GM21528 (cell line): ENCODE data around the gene DNAH8.

ENCODE experiments used
- ATAC-seq: cut with Tn5 transposase; IDR thresholded peaks from one replicate; pipeline ENCODE4 v1.9.1; 2021; ENCODE audit warnings: mild to moderate bottlenecking, moderate library complexity; ENCODE audit not compliant: unreplicated experiment, low FRiP score

The DNAH8 gene, protein sequence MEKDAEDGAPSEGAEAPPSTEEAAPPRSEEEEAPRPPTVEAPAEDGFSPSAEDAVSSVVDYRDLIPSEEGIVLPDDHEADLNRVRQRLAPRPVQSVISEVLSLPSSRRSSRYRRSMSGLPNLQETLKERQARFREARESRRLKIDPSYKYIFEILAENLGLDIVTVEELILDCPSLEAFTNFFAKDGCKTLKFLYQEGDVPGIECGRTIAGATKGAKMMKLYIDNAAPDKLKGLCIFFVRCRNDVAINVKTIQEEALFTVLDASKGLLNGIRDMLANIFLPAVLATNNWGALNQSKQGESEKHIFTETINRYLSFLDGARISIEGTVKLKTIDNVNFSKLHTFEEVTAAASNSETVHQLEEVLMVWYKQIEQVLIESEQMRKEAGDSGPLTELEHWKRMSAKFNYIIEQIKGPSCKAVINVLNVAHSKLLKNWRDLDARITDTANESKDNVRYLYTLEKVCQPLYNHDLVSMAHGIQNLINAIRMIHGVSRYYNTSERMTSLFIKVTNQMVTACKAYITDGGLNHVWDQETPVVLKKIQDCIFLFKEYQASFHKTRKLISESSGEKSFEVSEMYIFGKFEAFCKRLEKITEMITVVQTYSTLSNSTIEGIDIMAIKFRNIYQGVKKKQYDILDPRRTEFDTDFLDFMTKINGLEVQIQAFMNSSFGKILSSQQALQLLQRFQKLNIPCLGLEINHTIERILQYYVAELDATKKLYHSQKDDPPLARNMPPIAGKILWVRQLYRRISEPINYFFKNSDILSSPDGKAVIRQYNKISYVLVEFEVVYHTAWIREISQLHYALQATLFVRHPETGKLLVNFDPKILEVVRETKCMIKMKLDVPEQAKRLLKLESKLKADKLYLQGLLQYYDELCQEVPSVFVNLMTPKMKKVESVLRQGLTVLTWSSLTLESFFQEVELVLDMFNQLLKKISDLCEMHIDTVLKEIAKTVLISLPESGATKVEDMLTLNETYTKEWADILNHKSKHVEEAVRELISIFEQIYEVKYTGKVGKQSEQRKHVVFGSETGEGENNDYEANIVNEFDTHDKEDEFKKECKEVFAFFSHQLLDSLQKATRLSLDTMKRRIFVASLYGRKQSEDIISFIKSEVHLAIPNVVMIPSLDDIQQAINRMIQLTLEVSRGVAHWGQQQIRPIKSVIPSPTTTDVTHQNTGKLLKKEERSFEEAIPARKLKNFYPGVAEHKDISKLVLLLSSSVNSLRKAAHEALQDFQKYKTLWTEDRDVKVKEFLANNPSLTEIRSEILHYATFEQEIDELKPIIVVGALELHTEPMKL (N-terminal part only)

DNA sequence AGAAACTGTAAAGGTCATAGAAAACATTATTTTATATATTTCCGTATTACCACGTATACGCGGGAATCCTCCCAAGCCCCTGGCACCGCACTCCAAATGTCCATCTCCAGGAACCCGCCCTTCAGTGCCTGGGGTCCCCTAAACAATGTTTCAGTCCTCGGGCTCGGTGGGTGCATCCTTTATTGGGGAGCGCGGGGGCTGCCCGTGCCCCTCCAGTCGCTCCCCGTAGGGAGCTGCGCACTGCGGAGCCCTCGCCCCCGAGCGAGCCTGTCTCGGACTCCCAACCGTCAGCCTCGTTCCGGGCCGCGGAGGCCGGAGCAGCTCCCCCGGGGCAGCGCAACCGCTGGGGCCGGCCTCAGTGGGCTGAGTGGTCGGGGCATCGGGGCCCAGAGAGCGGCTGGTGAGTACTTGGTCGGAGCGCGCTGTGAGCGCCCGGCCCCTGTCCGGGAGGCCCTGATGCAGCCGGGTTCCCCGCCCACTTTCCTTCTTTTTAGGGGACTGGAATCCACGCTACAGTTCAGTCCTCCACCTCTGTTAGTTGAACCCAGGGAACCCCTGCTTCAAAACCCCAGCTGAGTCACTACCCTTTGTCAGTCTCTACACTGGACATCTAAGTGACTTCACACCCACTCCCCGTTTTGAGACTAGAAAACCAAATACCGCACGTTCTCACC is at the start of gene DNAH8:
DNAH8 (plus strand) TSS at position 296 of the 674 bp plus-strand sequence. CDS start 7,499 bp downstream, outside the sequence.
- no peak for ATAC-seq

DNA sequence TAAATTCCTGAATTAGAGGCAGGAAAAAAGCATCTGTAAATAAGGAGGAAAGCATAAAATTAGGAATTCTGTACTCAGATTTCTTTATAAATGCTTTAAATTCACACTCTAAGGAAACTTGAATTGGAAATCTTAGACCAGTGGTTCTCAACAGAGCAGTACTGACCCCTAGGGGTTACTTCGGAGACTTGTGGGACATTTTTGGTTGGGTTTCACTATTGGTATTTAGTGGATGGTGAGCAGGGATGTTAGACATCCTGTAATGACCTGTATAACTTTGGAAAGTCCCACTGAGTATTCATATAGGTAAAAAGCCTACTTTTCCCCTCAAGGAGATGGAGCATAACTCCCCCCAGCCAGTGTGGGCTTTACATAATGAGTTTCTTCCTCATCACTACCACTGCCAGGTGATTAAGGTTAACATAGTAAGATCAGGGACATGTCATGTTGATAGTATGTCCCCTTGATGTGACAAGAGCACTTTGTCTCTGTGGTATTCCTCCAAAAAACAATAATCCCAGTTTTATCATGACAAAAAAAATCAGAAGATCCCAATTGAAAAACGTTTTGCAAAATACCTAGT is 43.1 kb upstream of the DNAH8 start:
- peak; percentile 83 for ATAC-seq

DNA sequence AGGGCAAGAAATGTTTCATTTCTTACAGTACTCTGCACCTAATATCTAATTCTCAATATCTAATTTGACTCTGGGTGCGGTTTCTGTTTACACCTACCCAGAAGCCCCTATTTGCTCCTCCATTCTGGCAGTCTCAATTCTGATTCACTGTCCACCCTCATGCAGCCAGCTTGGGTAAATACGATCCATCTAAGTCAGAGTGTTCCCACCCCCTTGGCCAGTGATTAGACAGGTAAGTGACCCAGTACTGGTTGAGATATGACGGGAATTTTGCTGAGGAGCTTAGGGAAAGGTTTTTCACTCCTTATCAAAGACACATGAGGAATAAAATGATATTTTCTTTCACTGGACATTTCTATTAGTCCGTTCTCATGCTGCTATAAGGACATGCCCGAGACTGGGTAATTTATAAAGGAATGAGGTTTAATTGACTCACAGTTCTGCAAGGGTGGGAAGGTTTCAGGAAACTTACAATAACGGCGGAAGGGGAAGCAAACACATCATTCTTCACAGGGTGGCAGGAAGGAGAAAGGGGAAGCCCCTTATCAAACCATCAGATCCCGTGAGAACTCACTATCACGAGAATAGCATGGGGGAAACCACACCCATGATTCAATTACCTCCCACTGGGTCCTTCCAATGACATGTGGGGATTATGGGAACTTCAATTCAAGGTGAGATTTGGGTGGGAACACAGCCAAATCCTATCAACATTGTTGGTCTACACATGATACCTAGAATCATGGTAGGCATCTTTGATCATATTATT is 41.5 kb upstream of the DNAH8 start:
- no peak for ATAC-seq

DNA sequence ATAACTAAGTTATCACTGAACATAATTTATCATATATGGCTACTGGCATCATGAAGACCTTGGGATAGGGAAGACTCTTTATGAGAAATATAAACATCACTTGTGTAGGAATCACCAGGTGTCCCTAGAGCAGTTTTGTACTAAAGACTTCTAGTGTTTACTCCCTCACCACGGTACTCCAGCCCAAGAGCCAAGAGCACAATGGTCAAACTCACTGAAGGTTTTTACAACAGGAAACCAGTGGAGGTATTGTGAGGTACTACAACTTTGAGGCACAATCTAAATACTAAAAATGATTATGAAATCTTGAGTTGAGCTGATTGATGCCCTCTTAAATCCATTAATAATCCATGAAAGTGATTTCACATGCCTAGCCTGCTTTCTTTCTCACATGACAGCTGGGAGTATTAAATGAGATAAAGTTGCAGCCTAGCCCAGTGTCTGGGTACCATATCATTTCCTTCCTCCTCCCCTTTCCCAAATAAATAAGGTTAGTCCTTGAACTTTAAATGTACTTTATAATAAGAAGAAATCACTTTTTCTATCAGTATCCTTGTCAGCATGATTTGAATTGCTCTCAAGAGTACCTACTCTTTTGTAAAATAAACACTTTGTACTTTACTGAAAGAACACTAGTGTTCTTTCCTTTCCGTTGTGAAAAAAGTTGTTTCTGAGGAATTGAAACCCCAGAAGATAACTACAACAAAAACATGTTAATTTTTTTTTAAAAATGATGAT is 38.7 kb upstream of the DNAH8 start:
- no peak for ATAC-seq

DNA sequence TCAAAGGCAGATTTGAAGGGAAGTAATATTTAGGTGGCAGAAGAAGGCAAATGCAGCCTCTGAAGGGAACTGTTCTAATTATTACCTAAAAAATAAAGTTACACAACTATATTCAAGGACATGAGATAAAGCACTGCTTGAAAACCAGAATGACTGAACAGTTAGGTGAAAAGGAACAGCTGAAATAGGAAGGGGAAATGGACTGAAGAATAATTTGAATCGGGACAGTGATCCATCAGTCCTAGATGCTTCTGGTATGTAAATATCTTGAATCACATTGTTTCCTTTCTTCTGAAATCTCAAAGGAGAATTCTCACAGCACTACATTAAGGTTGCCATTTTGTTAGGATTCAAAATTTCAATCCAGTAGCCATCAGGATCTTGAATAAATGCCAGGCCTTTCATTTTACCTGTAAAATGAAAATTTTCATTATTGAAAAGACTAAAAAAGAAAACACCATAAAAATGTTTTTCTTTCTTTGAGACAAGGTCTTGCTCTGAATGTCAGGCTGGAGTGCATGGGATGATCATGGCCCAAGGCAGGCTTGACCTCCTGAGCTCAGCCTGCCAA is 38.1 kb upstream of the DNAH8 start:
- ATAC-seq = no peak

DNA sequence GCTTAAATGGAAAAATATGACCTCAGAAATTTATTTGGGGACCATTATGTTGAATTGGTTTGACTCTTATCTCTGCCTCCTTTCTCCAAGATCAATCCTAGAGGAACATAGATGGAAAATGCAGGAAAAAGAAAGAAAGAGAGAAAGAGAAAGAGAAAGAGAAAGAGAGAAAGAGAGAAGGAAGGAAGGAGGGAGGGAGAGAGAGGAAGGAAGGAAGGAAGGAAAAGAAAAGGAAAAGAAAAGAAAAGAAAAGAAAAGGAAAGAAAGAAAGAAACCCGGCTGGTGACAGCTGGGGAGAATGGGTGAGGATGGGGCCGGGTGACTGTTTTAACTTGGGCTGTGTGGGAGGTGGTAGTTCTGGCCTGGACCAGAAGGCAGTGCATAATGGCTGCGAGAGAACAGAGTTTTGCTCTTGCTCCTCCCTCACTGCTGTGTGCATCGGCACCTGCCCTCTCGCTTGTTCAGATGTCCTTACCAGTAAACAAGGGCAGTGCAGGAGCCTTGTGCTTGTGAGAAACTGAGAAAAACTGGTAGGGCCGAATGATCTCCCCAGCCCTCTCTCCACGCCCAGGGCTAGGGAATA is 36.8 kb upstream of the DNAH8 start:
- ATAC-seq = no peak

DNA sequence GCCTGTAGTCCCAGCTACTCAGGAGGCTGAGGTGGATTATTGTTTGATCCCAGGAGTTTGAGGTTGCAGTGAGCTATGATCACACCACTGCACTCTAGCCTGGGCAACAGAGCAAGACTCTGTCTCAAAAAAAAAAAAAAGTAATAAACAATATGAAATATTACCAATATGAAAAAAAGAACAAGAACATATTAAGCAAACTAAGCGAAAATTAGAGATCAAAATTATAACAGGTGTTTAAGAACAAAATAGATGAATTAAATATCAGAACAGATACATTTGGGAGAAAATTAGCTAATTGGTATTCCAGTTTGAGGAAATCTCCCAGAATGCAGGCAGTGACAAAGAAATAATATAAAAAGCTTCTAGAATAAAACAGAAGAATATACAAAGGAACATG is 35.4 kb upstream of the DNAH8 start:
- no peak for ATAC-seq

DNA sequence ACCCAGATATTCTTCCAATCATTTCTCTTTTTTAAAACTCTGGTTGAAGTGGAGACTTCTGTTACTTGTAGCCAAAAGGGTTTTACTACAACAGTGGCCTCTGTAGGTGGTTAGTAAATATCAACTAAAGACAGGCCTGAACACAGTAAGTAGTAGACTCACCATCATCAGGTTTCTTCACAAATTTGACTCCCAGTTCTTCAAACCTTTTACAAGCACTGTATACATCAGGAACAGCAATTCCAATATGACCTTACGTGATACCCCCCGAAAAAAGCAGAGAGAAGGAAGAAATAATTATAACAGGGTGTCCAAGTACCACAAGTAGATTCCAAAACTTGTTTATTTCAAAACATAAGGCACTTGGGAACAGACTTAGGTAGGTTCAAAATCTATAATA is 33.3 kb upstream of the DNAH8 start:
- ATAC-seq = no peak

DNA sequence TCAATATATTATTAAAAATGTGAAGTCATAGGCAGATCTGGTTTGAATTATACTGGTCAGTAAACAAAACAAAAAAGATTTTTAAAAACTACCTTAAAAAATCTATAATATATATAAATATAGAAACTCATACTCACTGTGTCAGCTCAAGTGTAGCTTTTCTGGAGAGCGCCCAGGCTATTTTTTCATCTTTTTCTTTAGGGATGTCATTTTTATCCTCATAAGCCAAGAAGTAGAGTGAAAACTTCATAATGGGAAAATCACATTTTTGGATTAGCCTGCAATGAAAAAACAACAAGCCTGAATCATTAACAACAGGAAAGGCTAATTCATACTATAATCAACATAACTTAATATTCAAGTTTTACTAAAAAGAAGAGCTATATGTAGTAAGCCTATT is 30.9 kb upstream of the DNAH8 start:
- no peak for ATAC-seq

DNA sequence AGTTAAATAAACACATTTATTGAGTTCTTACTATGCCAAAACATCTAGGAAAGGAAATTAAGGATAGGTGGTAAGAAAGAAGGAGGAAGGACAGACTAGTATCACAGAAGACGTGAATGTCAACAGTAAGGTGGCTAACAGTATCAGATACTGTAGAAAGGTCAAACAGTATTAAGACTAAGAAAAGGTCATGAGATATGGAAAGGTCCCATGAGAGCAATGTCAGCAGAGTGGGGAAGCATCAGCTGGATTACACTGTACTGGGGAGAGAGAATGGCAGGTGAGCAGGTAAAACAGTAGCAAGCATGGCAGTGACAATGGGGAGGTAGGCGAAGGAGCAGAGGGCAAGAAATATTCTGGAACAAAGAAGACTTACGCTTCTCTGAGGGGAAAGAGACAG is 30.2 kb upstream of the DNAH8 start:
- no peak for ATAC-seq

DNA sequence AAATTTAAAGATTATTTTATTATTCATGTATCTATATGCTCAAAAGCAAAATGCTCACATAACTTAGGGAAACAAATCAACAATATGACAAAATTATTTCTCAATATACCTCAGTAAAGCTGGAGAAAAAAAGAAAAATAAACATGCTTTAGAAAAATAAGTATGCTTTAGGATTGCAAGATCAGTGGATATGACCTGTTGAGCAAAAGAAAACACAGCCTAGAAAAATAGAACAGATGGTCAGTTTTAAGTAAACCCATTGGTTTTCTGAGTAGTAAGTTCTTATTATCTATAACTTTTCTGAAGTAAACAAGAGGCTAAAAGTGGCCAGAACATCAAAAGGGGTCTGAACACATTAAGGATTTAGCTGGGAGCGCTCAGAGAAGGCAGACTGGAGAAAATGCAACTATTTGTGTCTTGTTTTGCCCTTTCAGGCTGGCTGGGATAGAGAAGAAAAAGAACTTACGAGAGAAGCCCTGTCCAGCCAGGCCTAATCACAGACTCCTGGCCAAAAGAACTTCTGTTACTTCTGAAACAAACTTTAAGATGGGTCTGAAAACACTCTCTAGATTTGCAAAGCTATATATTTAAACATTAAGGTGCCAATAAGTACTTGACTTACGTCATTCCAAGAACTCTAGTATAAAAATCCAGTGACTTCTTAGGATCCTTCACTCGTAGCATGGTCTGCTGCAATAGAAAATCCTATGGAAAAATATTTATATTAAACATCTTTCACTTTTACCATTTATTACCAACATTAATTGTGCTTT is 28.7 kb upstream of the DNAH8 start:
- no peak for ATAC-seq

DNA sequence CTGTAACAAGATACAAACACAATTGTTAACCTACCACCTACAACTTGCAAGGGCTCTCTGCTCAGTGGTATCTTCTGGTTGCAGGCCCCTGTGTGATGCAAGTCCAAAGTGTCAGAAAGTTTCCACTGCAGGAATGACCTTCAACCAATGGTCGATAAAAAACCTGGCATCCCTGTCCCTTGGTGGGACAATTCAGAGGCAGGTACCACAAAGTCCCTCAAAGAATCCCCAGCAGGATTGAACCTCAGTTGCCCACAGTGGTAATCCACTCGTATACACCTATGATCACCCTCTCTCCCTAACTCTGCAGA is 28.1 kb upstream of the DNAH8 start:
- ATAC-seq = no peak

DNA sequence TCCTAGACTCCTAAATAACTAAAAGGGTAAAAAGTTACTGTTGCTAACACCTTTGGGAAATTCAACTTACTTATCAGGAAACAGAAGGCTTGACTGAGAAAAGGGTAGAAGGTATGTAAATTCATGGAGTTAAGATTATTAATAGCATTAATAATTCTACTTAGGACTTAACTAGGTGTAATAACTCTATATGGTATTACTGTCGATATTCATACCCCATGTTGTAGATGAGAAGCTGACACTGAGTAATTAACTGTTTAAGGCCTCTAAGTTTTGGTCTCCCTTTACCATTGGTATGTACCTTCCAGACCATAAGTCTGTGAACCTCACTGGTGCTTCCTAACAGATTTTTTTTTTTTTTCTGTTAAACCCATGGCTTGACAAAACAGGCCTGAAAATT is 27.6 kb upstream of the DNAH8 start:
- ATAC-seq = no peak

DNA sequence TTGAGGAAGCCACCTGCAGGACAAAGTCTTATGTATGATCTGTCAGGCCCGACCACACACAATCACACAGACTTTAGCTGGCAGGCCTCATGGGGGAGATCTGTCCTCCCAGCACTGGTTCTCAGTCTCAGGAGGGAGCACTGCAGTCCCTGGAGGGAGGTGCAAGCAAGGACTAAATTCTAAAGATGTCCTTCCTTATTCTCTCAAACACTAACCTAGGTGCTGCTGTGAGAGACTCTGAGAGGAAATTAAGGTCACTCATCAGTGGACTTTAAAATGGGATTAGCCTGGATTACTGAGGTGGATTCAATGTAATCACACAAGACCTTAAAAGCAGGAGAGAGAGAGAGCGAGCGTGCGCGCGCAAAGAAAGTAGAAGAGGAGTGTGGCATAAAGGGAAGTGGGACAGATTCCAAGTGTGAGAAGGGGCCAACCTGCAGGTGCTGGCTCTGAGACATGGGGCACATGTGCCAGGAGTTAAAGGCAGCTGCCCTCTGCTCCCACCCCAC is 26.5 kb upstream of the DNAH8 start:
- no peak for ATAC-seq

DNA sequence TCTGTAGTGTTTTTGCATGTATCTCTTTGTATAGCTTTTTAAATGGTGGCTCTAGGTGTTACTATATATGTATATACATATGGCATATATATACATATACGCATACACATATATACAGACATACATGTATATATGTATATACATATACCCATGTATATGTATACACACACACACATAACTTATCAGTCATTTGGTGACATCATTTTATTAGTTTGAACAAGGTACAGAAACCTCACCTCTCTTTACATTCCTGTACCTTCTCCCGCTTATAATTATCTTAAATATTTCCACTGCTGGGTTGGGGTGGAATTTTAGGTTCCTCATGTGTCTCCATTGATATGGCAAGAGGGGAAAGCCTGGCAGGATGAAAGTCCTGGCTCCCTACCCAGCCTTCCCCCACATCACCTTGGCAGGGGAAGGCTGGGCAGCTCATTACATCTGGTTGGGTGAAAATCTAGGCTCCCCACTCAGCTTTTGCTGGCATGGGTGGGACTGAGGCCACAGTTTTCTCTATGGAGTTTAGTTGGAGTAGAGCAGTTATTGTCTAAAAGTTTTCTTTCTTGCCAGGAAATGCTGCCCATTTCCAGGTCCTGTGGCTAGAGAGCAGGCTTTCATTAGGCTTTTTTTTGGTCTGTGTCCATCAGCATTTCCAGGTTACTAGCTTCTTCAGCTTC is 19.7 kb upstream of the DNAH8 start:
- ATAC-seq = no peak

DNA sequence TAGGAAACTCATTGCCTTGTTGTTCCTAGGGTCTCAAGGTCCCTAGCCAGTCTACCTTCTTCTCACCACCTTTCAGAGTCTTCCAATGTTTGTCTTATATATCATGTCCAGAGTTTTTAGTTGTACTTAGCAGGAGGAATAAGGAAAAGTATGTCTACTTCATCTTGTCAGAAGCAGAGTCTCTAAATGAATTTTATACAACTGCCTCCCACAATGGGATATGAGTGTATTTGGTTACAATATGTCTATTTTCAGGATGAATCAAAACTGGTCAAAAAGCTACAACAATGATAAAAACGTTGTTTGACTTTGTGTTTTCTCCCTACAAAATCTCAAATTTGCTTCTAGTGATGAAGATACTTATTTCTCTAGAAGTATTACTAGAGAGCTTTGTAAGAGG is 19.2 kb upstream of the DNAH8 start:
- ATAC-seq = no peak

DNA sequence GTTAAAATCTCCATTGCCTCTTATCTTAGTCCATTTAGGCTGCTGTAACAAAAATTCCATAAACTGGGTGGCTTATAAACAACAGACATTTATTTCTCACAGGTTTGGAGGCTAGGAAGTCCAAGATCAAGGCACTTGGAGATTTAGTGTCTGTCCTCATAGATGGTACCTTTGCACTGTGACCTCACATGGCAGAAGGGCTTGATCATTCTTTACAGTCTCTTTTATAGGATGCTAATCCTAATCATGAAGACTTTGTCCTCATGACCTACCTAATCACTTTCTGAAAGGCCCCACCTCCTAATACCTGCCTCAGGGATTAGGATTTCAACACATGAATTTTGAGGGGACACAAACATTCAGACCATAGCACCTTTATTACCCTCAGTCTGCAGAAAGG is 18.8 kb upstream of the DNAH8 start:
- no peak for ATAC-seq
